ENCODE data around the gene KRT33B. TPM values are rescaled to one million over a fixed set of nuclear protein-coding genes. Genes with fewer than 3 reads are reported as not detected.

KRT33B gene
- total and polyA plus RNA-seq, 2 of the 13 experiments (the other 11 are each of a cell fraction or from before 2014, with no cell fraction given): not detected

DNA sequence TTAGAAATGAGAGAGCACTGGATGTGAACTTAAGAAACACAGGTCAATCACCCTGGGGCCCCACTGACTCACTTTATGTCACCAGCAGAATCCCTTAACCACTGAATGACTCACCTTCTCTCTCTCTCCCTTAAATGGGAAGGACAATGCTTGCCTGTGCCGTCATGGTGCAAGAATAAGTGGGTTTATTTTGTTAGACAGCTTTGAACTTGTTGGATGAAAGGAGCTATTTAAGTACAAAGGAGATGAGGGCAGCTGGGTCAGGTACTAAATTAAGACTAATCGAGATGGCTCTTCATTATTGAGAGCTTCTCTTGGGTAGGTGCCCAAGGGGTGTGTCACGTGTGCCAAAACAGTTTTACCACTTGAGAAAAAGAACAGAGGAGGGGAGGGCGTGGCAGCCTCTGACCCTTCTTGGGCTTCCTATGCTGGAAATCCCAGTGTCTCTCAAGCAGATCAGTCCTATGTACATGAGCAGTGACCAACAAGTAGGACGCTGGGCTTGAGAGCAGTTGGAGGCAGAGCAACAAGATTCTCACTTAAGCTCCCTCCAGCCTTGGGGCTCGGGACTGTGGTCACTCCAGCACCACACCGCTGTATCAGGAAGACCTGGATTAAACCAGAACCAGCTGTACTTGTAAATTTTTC is 34.5 kb upstream of the KRT33B start (continued):
- TF ChIP-seq EP300 (IDR thresholded peaks at IDR 0.05; ENCODE audit: low read depth in 2 of 2, low read length in 2 of 2) (peak in 1 of 2 experiments; percentile 87; a peak in 2 of 4 replicates), EP300 (CRISPR knock-in tag; IDR thresholded peaks at IDR 0.05; ENCODE audit: borderline replicate concordance) (peak; percentile 94), ZSCAN12 (CRISPR knock-in tag; IDR thresholded peaks at IDR 0.05) (no peak), NFIC (IDR thresholded peaks at IDR 0.05; ENCODE audit: low read length) (0 out of 2 replicates have a peak, but pooled peaks have one; percentile 43), HOXA5 (CRISPR knock-in tag; IDR thresholded peaks at IDR 0.05) (no peak), HNRNPL (IDR thresholded peaks at IDR 0.05; ENCODE audit: low read depth, low read length) (no peak), ZNF12 (CRISPR knock-in tag; IDR thresholded peaks at IDR 0.05) (no peak), HMGA1 (CRISPR knock-in tag; conservative IDR thresholded peaks at IDR 0.05) (no peak), PRMT3 (CRISPR knock-in tag; IDR thresholded peaks at IDR 0.05; ENCODE audit: borderline replicate concordance, low read depth) (no peak), ZNF496 (CRISPR knock-in tag; IDR thresholded peaks at IDR 0.05; ENCODE audit: insufficient replicate concordance) (no peak), SATB2 (CRISPR knock-in tag; IDR thresholded peaks at IDR 0.05) (no peak), ZNF44 (CRISPR knock-in tag; IDR thresholded peaks at IDR 0.05) (no peak), NCOA2 (CRISPR knock-in tag; IDR thresholded peaks at IDR 0.05) (peak; percentile 58; the same call in 1 of the 2 replicates), RCOR2 (CRISPR knock-in tag; IDR thresholded peaks at IDR 0.05) (no peak), NCOA1 (CRISPR knock-in tag; IDR thresholded peaks at IDR 0.05) (no peak), ZNF451 (CRISPR knock-in tag; IDR thresholded peaks at IDR 0.05) (no peak), MATR3 (CRISPR knock-in tag; IDR thresholded peaks at IDR 0.05) (no peak), RELA (CRISPR knock-in tag; IDR thresholded peaks at IDR 0.05) (no peak), TCF12 (IDR thresholded peaks at IDR 0.05) (no peak), TCF12 (CRISPR knock-in tag; IDR thresholded peaks at IDR 0.05) (no peak), THAP11 (CRISPR knock-in tag; IDR thresholded peaks at IDR 0.05) (no peak)
- TF ChIP-seq, protein P1, sequence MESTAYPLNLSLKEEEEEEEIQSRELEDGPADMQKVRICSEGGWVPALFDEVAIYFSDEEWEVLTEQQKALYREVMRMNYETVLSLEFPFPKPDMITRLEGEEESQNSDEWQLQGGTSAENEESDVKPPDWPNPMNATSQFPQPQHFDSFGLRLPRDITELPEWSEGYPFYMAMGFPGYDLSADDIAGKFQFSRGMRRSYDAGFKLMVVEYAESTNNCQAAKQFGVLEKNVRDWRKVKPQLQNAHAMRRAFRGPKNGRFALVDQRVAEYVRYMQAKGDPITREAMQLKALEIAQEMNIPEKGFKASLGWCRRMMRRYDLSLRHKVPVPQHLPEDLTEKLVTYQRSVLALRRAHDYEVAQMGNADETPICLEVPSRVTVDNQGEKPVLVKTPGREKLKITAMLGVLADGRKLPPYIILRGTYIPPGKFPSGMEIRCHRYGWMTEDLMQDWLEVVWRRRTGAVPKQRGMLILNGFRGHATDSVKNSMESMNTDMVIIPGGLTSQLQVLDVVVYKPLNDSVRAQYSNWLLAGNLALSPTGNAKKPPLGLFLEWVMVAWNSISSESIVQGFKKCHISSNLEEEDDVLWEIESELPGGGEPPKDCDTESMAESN (CRISPR knock-in tag; conservative IDR thresholded peaks at IDR 0.05): no peak
- TF ChIP-seq, protein P2, sequence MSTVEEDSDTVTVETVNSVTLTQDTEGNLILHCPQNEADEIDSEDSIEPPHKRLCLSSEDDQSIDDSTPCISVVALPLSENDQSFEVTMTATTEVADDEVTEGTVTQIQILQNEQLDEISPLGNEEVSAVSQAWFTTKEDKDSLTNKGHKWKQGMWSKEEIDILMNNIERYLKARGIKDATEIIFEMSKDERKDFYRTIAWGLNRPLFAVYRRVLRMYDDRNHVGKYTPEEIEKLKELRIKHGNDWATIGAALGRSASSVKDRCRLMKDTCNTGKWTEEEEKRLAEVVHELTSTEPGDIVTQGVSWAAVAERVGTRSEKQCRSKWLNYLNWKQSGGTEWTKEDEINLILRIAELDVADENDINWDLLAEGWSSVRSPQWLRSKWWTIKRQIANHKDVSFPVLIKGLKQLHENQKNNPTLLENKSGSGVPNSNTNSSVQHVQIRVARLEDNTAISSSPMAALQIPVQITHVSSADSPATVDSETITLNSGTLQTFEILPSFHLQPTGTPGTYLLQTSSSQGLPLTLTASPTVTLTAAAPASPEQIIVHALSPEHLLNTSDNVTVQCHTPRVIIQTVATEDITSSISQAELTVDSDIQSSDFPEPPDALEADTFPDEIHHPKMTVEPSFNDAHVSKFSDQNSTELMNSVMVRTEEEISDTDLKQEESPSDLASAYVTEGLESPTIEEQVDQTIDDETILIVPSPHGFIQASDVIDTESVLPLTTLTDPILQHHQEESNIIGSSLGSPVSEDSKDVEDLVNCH (CRISPR knock-in tag; IDR thresholded peaks at IDR 0.05): no peak
- TF ChIP-seq, protein P3, sequence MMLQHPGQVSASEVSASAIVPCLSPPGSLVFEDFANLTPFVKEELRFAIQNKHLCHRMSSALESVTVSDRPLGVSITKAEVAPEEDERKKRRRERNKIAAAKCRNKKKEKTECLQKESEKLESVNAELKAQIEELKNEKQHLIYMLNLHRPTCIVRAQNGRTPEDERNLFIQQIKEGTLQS (CRISPR knock-in tag; IDR thresholded peaks at IDR 0.05): peak; percentile 69; the same call in 1 of the 2 replicates
- TF ChIP-seq, protein P4, sequence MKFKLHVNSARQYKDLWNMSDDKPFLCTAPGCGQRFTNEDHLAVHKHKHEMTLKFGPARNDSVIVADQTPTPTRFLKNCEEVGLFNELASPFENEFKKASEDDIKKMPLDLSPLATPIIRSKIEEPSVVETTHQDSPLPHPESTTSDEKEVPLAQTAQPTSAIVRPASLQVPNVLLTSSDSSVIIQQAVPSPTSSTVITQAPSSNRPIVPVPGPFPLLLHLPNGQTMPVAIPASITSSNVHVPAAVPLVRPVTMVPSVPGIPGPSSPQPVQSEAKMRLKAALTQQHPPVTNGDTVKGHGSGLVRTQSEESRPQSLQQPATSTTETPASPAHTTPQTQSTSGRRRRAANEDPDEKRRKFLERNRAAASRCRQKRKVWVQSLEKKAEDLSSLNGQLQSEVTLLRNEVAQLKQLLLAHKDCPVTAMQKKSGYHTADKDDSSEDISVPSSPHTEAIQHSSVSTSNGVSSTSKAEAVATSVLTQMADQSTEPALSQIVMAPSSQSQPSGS (CRISPR knock-in tag; IDR thresholded peaks at IDR 0.05): no peak
- TF ChIP-seq, protein P5, sequence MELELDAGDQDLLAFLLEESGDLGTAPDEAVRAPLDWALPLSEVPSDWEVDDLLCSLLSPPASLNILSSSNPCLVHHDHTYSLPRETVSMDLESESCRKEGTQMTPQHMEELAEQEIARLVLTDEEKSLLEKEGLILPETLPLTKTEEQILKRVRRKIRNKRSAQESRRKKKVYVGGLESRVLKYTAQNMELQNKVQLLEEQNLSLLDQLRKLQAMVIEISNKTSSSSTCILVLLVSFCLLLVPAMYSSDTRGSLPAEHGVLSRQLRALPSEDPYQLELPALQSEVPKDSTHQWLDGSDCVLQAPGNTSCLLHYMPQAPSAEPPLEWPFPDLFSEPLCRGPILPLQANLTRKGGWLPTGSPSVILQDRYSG (CRISPR knock-in tag; IDR thresholded peaks at IDR 0.05): no peak
